GM23338 (cell line): ENCODE measurements around the gene RAD50. TPM values are rescaled to one million over a fixed set of nuclear protein-coding genes. Genes with fewer than 3 reads are reported as not detected.
"Not testable (repeated sequence)": the region's sequence is repeated elsewhere in the genome, so short reads cannot be mapped to it uniquely, and the experiment has no call there.

Source experiments
- ATAC-seq: fragments of 200-7000 bp; cut with Tn5 transposase; 3 replicates; pipeline ENCODE4 v1.9.1; 2020
- DNase-seq: peaks from one replicate; pipeline ENCODE4 v3.0.0-alpha.2; 2015; ENCODE audit warnings: low spot score
- H2AFZ ChIP-seq: fragments of 200-600 bp; sonication (generic); 2 replicates; pipeline ENCODE4 v1.8.0; 2016; ENCODE audit warnings: antibody characterized with exemption, mild to moderate bottlenecking, moderate library complexity
- H3F3A ChIP-seq: fragments of 200-600 bp; sonication (generic); replicated peaks from 2 replicates; pipeline ENCODE4 v1.8.0; 2017; ENCODE audit warnings: antibody characterized with exemption, mixed run types, low read depth
- H3K27ac ChIP-seq: fragments of 200-600 bp; sonication (generic); 2 replicates; pipeline ENCODE4 v1.6.1; 2016; ENCODE audit warnings: low read depth
- H3K27me3 ChIP-seq: fragments of 200-600 bp; sonication (generic); 2 replicates; pipeline ENCODE4 v1.8.0; 2016; ENCODE audit warnings: mild to moderate bottlenecking, mixed run types, moderate library complexity; ENCODE audit not compliant: insufficient read depth
- H3K36me3 ChIP-seq: fragments of 200-600 bp; sonication (generic); 2 replicates; pipeline ENCODE4 v1.8.0; 2016; ENCODE audit warnings: mild to moderate bottlenecking; ENCODE audit not compliant: insufficient read depth
- H3K4me1 ChIP-seq: fragments of 200-600 bp; sonication (generic); 2 replicates; pipeline ENCODE4 v1.8.0; 2016; ENCODE audit warnings: mild to moderate bottlenecking, moderate library complexity; ENCODE audit not compliant: insufficient read depth
- H3K4me2 ChIP-seq: fragments of 200-600 bp; sonication (generic); 2 replicates; pipeline ENCODE4 v1.7.1; 2017; ENCODE audit warnings: mixed run types
- H3K4me3 ChIP-seq: fragments of 200-600 bp; sonication (generic); 2 replicates; pipeline ENCODE4 v1.6.1; 2016; ENCODE audit warnings: mixed run types
- H3K79me2 ChIP-seq: fragments of 200-600 bp; sonication (generic); replicated peaks from 2 replicates; pipeline ENCODE4 v1.8.0; 2017; ENCODE audit warnings: mild to moderate bottlenecking; ENCODE audit not compliant: insufficient read depth
- H3K9me2 ChIP-seq: fragments of 200-600 bp; sonication (generic); 2 replicates; pipeline ENCODE4 v1.8.0; 2017; ENCODE audit not compliant: insufficient read depth
- H4K20me1 ChIP-seq: fragments of 200-600 bp; sonication (generic); replicated peaks from 2 replicates; pipeline ENCODE4 v1.8.0; 2017; ENCODE audit warnings: mild to moderate bottlenecking; ENCODE audit not compliant: insufficient read depth
- H3K27ac Mint-ChIP-seq: 2 replicates; pipeline ENCODE4 v1.8.0; 2020; ENCODE audit warnings: inconsistent platforms, mild to moderate bottlenecking, moderate library complexity, mixed read lengths
- H3K27me3 Mint-ChIP-seq: 3 replicates; pipeline ENCODE4 v1.8.0; 2022; ENCODE audit warnings: low read depth, mild to moderate bottlenecking, moderate library complexity, mixed read lengths, inconsistent platforms; ENCODE audit not compliant: insufficient read depth, poor library complexity
- H3K36me3 Mint-ChIP-seq: 3 replicates; pipeline ENCODE4 v1.8.0; 2021; ENCODE audit warnings: low read depth, mild to moderate bottlenecking, inconsistent platforms, moderate library complexity, mixed read lengths
- H3K4me1 Mint-ChIP-seq: 3 replicates; pipeline ENCODE4 v1.8.0; 2020; ENCODE audit warnings: mild to moderate bottlenecking, inconsistent platforms, mixed read lengths
- H3K4me3 Mint-ChIP-seq: 3 replicates; pipeline ENCODE4 v1.8.0; 2021; ENCODE audit warnings: moderate library complexity, mild to moderate bottlenecking, inconsistent platforms, mixed read lengths
- H3K9me3 Mint-ChIP-seq: 3 replicates; pipeline ENCODE4 v1.8.0; 2020; ENCODE audit warnings: moderate library complexity, mild to moderate bottlenecking, inconsistent platforms, mixed read lengths
- CTCF ChIP-seq, 2 experiments: fragments of 200-600 bp in 1 of 2; sonication (generic) in 1 of 2; conservative IDR thresholded peaks; 2 replicates each; pipeline versions ENCODE4 v1.5.1 to v1.6.1; 2016 to 2017; ENCODE audit warnings: antibody characterized with exemption in 2 of 2, low read depth in 2 of 2, mild to moderate bottlenecking in 2 of 2, moderate library complexity in 1 of 2
- ETS1 ChIP-seq: IDR thresholded peaks from 2 replicates; pipeline ENCODE4 v1.6.1; 2016; ENCODE audit warnings: antibody characterized with exemption
- EZH2phosphoT487 ChIP-seq: fragments of 200-600 bp; sonication (generic); IDR thresholded peaks from one replicate; pipeline ENCODE4 v1.8.1; 2018; ENCODE audit warnings: antibody characterized with exemption; ENCODE audit not compliant: unreplicated experiment
- JUNB ChIP-seq: IDR thresholded peaks from one replicate; pipeline ENCODE4 v1.6.1; 2016; ENCODE audit warnings: antibody characterized with exemption; ENCODE audit not compliant: unreplicated experiment
- NANOG ChIP-seq: IDR thresholded peaks from 2 replicates; pipeline ENCODE4 v1.6.1; 2016; ENCODE audit warnings: antibody characterized with exemption, borderline replicate concordance
- POLR2AphosphoS5 ChIP-seq: IDR thresholded peaks from 2 replicates; pipeline ENCODE4 v1.6.1; 2016; ENCODE audit warnings: antibody characterized with exemption, low read depth
- REST ChIP-seq: IDR thresholded peaks from one replicate; pipeline ENCODE4 v1.6.1; 2018; ENCODE audit warnings: antibody characterized with exemption; ENCODE audit not compliant: unreplicated experiment
- STAT1 ChIP-seq: IDR thresholded peaks from one replicate; pipeline ENCODE4 v1.6.1; 2016; ENCODE audit warnings: antibody characterized with exemption; ENCODE audit not compliant: unreplicated experiment
- ZNF114 ChIP-seq: fragments of 250-450 bp; sonication (Bioruptor Pico); IDR thresholded peaks from 2 replicates; pipeline ENCODE4 v1.5.0; 2020; ENCODE audit warnings: mild to moderate bottlenecking, moderate library complexity
- ZNF331 ChIP-seq: fragments of 250-450 bp; sonication (Bioruptor Pico); IDR thresholded peaks from 2 replicates; pipeline ENCODE4 v1.5.0; 2020; ENCODE audit warnings: low read depth, mild to moderate bottlenecking, moderate library complexity
- ZNF462 ChIP-seq: fragments of 250-450 bp; sonication (Bioruptor Pico); IDR thresholded peaks from 2 replicates; pipeline ENCODE4 v1.5.0; 2020; ENCODE audit warnings: mild to moderate bottlenecking, moderate library complexity
- polyA plus RNA-seq: library from polyadenylated mRNA; unstranded; fragments of >200 nt; fragmentation: Nextera tagmentation; extraction: Ambion mirVana; gene quantifications from 2 replicates; pipeline ENCODE4 v1.2.1, GENCODE V29; 2016
- total RNA-seq: library from RNA; depleted of rRNA; stranded (reverse); fragments of >200 nt; shearing (Covaris generic); gene quantifications from 2 replicates; pipeline ENCODE4 v1.2.3, GENCODE V29; 2014

Gene RAD50
- total and polyA plus RNA-seq, 2 experiments from 2014 or later = 27.0 to 52.2 TPM

GRCh38 chr5:132633587-132633986, 76.8 kb downstream of the RAD50 start:
- not testable (repeated sequence) for DNase-seq, H3K9me3 Mint-ChIP-seq, H3K9me2 ChIP-seq, H3K27ac Mint-ChIP-seq, H3K4me3 ChIP-seq, H2AFZ ChIP-seq, H3K79me2 ChIP-seq, H3K36me3 ChIP-seq, H3K4me2 ChIP-seq, H3K27ac ChIP-seq, H3K4me1 Mint-ChIP-seq, H3K4me1 ChIP-seq, H3F3A ChIP-seq, H3K27me3 Mint-ChIP-seq, H3K4me3 Mint-ChIP-seq, H3K27me3 ChIP-seq, ATAC-seq, H4K20me1 ChIP-seq
- H3K36me3 Mint-ChIP-seq = peaks cover 17% of the 10 kb centered on the region

- Histone ChIP-seq H3K27me3 (no peaks in the 10 kb centered on the region), H3K27ac (no peak overlapping the region), H2AFZ (no peak overlapping the region), H3F3A (no peaks in the 10 kb centered on the region), H4K20me1 (no peaks in the 10 kb centered on the region), H3K9me2 (no peaks in the 10 kb centered on the region), H3K4me3 (no peak overlapping the region), H3K4me1 (no peaks in the 10 kb centered on the region), H3K79me2 (no peaks in the 10 kb centered on the region), H3K4me2 (no peak overlapping the region), H3K36me3 (0 out of 2 replicates have a peak, but pooled peaks cover 6% of the 10 kb centered on the region)
- Mint-ChIP-seq H3K27me3 (no peaks in the 10 kb centered on the region), H3K4me3 (no peak overlapping the region), H3K9me3 (no peaks in the 10 kb centered on the region), H3K27ac (no peak overlapping the region), H3K4me1 (no peaks in the 10 kb centered on the region), H3K36me3 (peaks cover 21% of the 10 kb centered on the region)
- no peak for ATAC-seq
- DNase-seq = no peak
- TF ChIP-seq JUNB (no peak), ETS1 (no peak), STAT1 (no peak), EZH2phosphoT487 (no peak), POLR2AphosphoS5 (no peak), NANOG (no peak), CTCF (conservative IDR thresholded peaks at IDR 0.05; ENCODE audit: low read depth in 2 of 2) (no peak), ZNF331 (no peak), ZNF114 (CRISPR knock-in tag) (no peak), ZNF462 (CRISPR knock-in tag) (no peak), REST (no peak)
These were observed 79.1 kb downstream of the RAD50 start for GRCh38 chr5:132635873-132636272.
